Measurements from ENCODE around the gene TMEM207. TPM values are rescaled to one million over a fixed set of nuclear protein-coding genes. Genes with fewer than 3 reads are reported as not detected.

The TMEM207 gene
- total RNA-seq, 1 experiment from 2014 or later: not detected

- H3K4me2 ChIP-seq (ENCODE audit: insufficient read depth, insufficient read length, low read length): no peak overlapping the region
- no peak overlapping the region for H3K56ac ChIP-seq (ENCODE audit: insufficient read length, low read depth, low read length)
- TF ChIP-seq CTCF (conservative IDR thresholded peaks at IDR 0.05): peak; percentile 55; the same call in 2 of the 3 replicates
- no peaks in the 10 kb centered on the region for H3K9me3 Mint-ChIP-seq
- no peak overlapping the region for H3K27ac Mint-ChIP-seq
- no peak overlapping the region for H4K8ac ChIP-seq (replicated peaks; ENCODE audit: insufficient read length, low read depth, low read length)
- H3K23ac ChIP-seq (ENCODE audit: insufficient read length, low read depth, low read length): no peak overlapping the region
- no peak overlapping the region for H2BK12ac ChIP-seq (ENCODE audit: insufficient read length, low read depth, low read length)
- H3K18ac ChIP-seq (ENCODE audit: insufficient read length, low read depth, low read length): no peak overlapping the region
- H3K79me2 ChIP-seq (ENCODE audit: insufficient read depth, low read length): no peaks in the 10 kb centered on the region
- H4K91ac ChIP-seq (ENCODE audit: insufficient read length, low read depth, low read length): no peak overlapping the region
- H3K14ac ChIP-seq (ENCODE audit: insufficient read depth, low read length): no peak overlapping the region
- no peak overlapping the region for H2BK20ac ChIP-seq (ENCODE audit: low read depth, low read length, poor library complexity, severe bottlenecking)
- H3K9ac ChIP-seq (ENCODE audit: extremely low read depth, insufficient read length, low read length): no peak overlapping the region
- no peaks in the 10 kb centered on the region for H3K36me3 Mint-ChIP-seq (ENCODE audit: insufficient read depth in 1 of 3, low read depth in 3 of 3)
- no peak overlapping the region for H2BK15ac ChIP-seq (ENCODE audit: low read depth, low read length)
- no peaks in the 10 kb centered on the region for H3K4me1 ChIP-seq (ENCODE audit: insufficient read depth, low read length)
- WGBS (ENCODE audit: extremely low coverage, insufficient read length, low lambda C conversion rate): 100% methylated on average over 1 of the region's 3 CpGs
- no peaks in the 10 kb centered on the region; the same call in 1 of the 2 replicates for H3K27me3 Mint-ChIP-seq (ENCODE audit: low read depth)
- H3K27ac ChIP-seq (ENCODE audit: insufficient read length, low read depth, low read length): no peak overlapping the region
- no peaks in the 10 kb centered on the region for H3K27me3 ChIP-seq (ENCODE audit: insufficient read depth, low read length)
- no peaks in the 10 kb centered on the region for H3K9me3 ChIP-seq (ENCODE audit: control insufficient read depth, low read depth, low read length)
- H3K4me3 Mint-ChIP-seq: no peak overlapping the region
- no peak for DNase-seq
- H3T11ph ChIP-seq (ENCODE audit: low read length): no peak overlapping the region
- H3K4ac ChIP-seq (ENCODE audit: low read depth, low read length): no peak overlapping the region
- H2BK120ac ChIP-seq (ENCODE audit: low read depth, low read length, poor library complexity, severe bottlenecking): no peak overlapping the region
- no peak overlapping the region for H2AFZ ChIP-seq (ENCODE audit: low read length)
- no peaks in the 10 kb centered on the region for H4K20me1 ChIP-seq (ENCODE audit: control insufficient read depth, insufficient read depth, insufficient read length)
- H4K5ac ChIP-seq (ENCODE audit: insufficient read length, low read depth, low read length): no peak overlapping the region
- H2BK5ac ChIP-seq (ENCODE audit: insufficient read length, low read length): no peak overlapping the region
- H3K79me1 ChIP-seq (ENCODE audit: insufficient read depth, low read depth, low read length, poor library complexity, severe bottlenecking): no peaks in the 10 kb centered on the region
- no peaks in the 10 kb centered on the region for H3K4me1 Mint-ChIP-seq
- no peaks in the 10 kb centered on the region for H3K23me2 ChIP-seq (ENCODE audit: insufficient read length, low read depth, low read length, poor library complexity, severe bottlenecking)
- H2AK5ac ChIP-seq (ENCODE audit: insufficient read length, low read length): no peak overlapping the region
Measured at GRCh38 chr3:190443257-190443656, 6.4 kb downstream of the TMEM207 start.
